GM18498 (cell line): ENCODE results near the gene MXD3.
"Not testable (repeated sequence)": the region's sequence is repeated elsewhere in the genome, so short reads cannot be mapped to it uniquely, and the experiment has no call there.

Source experiments
- ATAC-seq: cut with Tn5 transposase; IDR thresholded peaks from one replicate; pipeline ENCODE4 v1.9.1; 2021; ENCODE audit warnings: mild to moderate bottlenecking, moderate library complexity; ENCODE audit not compliant: unreplicated experiment

Gene MXD3

DNA sequence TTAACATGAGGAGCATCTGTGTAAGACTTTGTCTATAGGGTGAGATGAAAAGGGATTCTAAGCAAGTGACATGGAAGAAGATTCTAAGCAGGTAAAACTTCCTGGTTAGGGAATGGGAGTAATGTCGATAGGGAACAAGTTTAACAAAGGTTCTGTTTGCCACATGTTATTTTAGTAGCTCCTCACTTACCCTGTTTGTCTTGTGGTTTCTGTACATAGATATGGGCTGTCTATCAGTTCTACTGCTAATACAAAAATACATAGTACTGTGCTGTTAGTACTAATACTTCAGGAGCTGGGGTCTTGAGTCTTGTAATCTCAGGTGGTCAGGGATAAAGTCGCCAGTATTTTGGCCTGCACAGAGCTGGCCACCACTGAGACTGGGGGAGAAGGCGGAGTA lies 41.0 kb downstream of the MXD3 start:
- no peak for ATAC-seq

DNA sequence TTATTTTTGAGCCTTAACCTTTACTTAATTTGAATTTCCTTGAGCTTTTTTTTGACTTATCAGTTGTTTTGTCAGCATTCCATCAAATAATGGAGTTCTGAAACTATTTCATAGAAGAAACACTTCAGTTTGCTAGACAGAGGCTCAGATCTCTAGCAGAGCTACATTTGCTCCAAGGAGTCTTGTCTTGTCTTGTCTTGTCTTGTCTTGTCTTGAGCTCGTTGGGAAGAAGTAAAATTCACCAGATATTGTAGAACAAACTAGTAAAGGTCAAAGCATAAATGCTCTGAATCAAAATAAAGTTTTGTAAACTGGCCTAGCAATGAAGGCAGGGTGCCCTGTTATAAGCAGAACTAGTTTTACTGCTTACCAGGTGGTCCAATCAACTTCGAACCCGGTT lies 41.7 kb downstream of the MXD3 start:
- ATAC-seq = no peak

DNA sequence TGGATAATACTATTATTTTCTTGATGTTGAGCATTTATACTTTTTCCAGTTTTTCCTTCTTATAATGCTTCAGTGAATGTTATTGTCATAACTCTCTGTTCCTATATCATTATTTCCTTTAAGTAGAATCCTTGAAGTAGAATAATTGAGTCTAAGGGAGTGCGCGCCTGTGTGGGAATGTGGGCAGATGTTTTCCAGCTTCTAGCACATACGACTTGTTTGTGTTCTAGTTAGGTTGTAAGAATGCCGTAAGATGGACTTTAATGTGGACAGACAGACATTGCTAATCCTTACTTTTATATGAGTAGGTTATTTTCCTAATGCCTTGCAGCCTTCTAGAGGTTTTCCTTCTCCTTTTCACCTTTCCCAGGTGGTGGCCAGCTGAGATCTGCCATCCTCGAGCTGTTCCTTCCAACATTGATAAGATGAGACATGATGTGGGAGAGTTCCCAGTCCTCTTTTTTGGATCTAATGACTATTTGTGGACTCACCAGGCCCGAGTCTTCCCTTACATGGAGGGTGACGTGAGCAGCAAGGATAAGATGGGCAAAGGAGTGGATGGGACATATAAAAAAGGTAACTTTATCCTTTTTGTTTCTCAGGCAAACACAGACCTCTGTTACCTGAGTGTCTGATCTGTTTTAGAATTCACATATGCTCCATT lies 42.3 kb downstream of the MXD3 start:
- no peak for ATAC-seq

DNA sequence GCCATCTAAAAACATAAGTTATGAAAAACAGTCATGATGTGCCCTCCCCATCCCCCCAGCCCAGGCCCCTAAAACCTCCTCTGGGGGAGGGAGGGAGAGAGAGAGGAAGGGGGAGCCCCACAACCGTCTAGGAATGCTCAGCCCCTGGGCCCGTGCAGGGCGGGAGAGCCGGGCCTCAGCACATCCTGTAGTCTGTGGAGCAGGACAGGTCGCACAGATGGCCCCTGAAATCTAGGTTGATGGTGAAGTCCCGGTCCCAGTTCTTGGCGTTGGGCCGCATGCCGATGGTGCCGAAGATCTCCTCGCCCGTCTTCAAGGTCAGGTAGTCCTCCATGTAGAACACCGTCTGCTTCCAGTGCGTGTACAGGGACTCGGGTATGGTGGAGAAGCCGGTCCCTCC lies 46.3 kb downstream of the MXD3 start:
- ATAC-seq = no peak

DNA sequence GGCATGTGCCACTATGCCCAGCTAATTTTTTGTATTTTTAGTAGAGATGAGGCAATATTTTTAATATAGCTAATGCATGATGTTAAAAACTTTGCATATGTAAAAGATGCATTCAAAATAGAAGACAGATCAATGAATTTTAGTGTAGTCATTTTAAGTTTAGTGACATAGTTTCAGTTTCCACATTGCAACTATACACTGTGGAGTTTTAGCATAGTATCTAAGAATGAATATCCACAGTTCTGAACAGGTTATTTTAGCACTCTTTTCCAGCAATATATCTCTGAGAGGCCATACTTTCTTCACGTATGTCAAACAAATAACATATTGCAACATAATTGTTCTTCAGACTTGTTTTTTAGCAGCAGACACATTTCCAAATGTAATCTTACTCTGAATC lies 47.5 kb downstream of the MXD3 start:
- ATAC-seq = no peak

DNA sequence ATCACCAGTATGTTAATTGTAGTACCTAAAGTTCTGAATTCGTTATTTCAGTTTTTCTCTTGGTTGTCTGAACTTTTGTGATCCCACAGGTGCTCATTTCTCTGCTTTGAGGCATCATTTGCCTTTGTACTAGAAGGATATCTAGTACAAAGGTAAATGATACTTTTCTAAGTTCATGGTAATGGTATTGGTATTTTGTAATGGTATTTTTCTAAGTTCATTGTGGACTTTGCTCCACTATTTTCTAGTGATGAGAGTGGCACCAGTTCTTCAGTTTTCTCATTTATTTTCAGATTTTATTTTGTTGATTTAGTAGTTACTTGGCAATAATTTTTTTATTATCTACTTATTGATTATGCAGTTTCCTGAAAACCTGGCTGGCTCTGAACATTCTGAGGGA lies 50.2 kb downstream of the MXD3 start:
- ATAC-seq = no peak

DNA sequence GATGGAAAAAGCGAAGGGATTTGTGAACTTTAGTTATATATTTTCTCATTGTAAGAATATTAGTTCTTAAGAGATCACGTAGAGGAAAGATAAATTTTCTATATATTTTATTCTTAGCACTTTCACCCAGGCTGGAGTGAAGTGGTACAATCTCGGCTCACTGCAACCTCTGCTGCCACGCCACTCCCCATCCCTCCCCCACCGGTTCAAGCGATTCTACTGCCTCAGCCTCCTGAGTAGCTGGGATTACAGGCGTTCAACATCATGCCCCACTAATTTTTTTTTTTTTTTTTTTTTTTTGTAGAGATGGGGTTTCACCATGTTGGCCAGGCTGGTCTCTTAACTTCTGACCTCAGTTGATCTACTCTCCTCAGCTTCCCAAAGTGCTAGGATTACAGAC lies 50.7 kb downstream of the MXD3 start:
- no peak for ATAC-seq

DNA sequence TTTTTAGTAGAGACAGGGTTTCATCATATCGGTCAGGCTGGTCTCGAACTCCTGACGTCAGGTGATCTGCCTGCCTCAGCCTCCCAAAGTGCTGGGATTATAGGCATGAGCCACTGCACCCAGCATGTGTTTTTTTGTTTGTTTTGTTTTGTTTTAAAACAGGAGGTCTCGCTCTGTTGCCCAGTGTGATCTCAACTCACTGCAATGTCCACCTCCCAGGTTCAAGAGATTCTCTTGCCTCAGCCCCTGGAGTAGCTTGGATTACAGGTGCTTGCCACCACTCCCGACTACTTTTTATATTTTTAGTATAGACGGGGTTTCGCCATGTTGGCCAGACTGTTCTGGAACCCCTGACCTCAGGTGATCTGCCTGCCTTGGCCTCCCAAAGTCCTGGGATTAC lies 53.0 kb downstream of the MXD3 start:
- ATAC-seq = not testable (repeated sequence)
